Measurements from ENCODE around the gene DGCR2. TPM values are rescaled to one million over a fixed set of nuclear protein-coding genes. Genes with fewer than 3 reads are reported as not detected.

DGCR2 gene
- total RNA-seq, 3 donors from 2014 or later = 36.8 to 58.4 (median 42.9) TPM

- H3K4me3 ChIP-seq = no peak overlapping the region
- no peak overlapping the region for H3K27ac ChIP-seq
- TF ChIP-seq POLR2A (IDR thresholded peaks at IDR 0.05) (no peak), POLR2AphosphoS5 (IDR thresholded peaks at IDR 0.05) (no peak), CTCF (IDR thresholded peaks at IDR 0.05) (no peak)
- intact Hi-C loops (cut with DNase I; ENCODE audit: low total_unique reads) = no loop called here
- H3K27me3 ChIP-seq = no peaks in the 10 kb centered on the region
- no peak for DNase-seq (ENCODE audit: low spot score in 2 of 2)
- H3K36me3 ChIP-seq = peaks cover 6% of the 10 kb centered on the region
- H3K9me3 ChIP-seq = no peaks in the 10 kb centered on the region
- H3K4me1 ChIP-seq = no peaks in the 10 kb centered on the region
Measured at GRCh38 chr22:19050117-19050516, 72.1 kb downstream of the DGCR2 start.

GRCh38 chr22:19048531-19048930 is 73.7 kb downstream of the DGCR2 start:
- intact Hi-C loops (cut with DNase I; ENCODE audit: low total_unique reads) = no loop called here
- DNase-seq (ENCODE audit: low spot score in 2 of 2) = no peak
- no peak overlapping the region for H3K27ac ChIP-seq
- H3K9me3 ChIP-seq = no peaks in the 10 kb centered on the region
- H3K36me3 ChIP-seq = peaks cover 6% of the 10 kb centered on the region
- H3K4me3 ChIP-seq = no peak overlapping the region
- TF ChIP-seq POLR2A (IDR thresholded peaks at IDR 0.05) = no peak
- TF ChIP-seq CTCF (IDR thresholded peaks at IDR 0.05) = no peak
- no peak for TF ChIP-seq POLR2AphosphoS5 (IDR thresholded peaks at IDR 0.05)
- no peaks in the 10 kb centered on the region for H3K4me1 ChIP-seq
- no peaks in the 10 kb centered on the region for H3K27me3 ChIP-seq

- no peak for TF ChIP-seq POLR2A (IDR thresholded peaks at IDR 0.05)
- TF ChIP-seq CTCF (IDR thresholded peaks at IDR 0.05) = no peak
- TF ChIP-seq POLR2AphosphoS5 (IDR thresholded peaks at IDR 0.05) = no peak
- H3K27me3 ChIP-seq = no peaks in the 10 kb centered on the region
- no peaks in the 10 kb centered on the region for H3K4me1 ChIP-seq
- no peak overlapping the region for H3K4me3 ChIP-seq
- intact Hi-C loops (cut with DNase I; ENCODE audit: low total_unique reads) = no loop called here
- no peak for DNase-seq (ENCODE audit: low spot score in 2 of 2)
- H3K27ac ChIP-seq = no peak overlapping the region
- H3K36me3 ChIP-seq = peaks cover 6% of the 10 kb centered on the region
- H3K9me3 ChIP-seq = no peaks in the 10 kb centered on the region
Measured at GRCh38 chr22:19047993-19048392, 74.2 kb downstream of the DGCR2 start.

- Histone ChIP-seq H3K27ac (no peak overlapping the region), H3K4me1 (no peaks in the 10 kb centered on the region), H3K27me3 (no peaks in the 10 kb centered on the region), H3K4me3 (no peak overlapping the region), H3K36me3 (peaks cover 6% of the 10 kb centered on the region), H3K9me3 (no peaks in the 10 kb centered on the region)
- no peak for TF ChIP-seq POLR2AphosphoS5 (IDR thresholded peaks at IDR 0.05)
- intact Hi-C loops (cut with DNase I; ENCODE audit: low total_unique reads) = no loop called here
- no peak for DNase-seq (ENCODE audit: low spot score in 2 of 2)
Measured at GRCh38 chr22:19046719-19047609, 75.2 kb downstream of the DGCR2 start.

GRCh38 chr22:19046287-19046686 is 75.9 kb downstream of the DGCR2 start:
- H3K27ac ChIP-seq = no peak overlapping the region
- TF ChIP-seq POLR2A (IDR thresholded peaks at IDR 0.05) (no peak), CTCF (IDR thresholded peaks at IDR 0.05) (no peak), POLR2AphosphoS5 (IDR thresholded peaks at IDR 0.05) (no peak)
- intact Hi-C loops (cut with DNase I; ENCODE audit: low total_unique reads) = no loop called here
- no peaks in the 10 kb centered on the region for H3K9me3 ChIP-seq
- no peak overlapping the region for H3K4me3 ChIP-seq
- no peaks in the 10 kb centered on the region for H3K27me3 ChIP-seq
- DNase-seq (ENCODE audit: low spot score in 2 of 2) = no peak
- no peaks in the 10 kb centered on the region for H3K4me1 ChIP-seq
- peaks cover 6% of the 10 kb centered on the region for H3K36me3 ChIP-seq
